AG10803 (cell line): ENCODE measurements around the gene GPX6.
"Not testable (repeated sequence)": the region's sequence is repeated elsewhere in the genome, so short reads cannot be mapped to it uniquely, and the experiment has no call there.

Experiments
- DNase-seq: peaks from one replicate; pipeline ENCODE4 v3.0.0; 2010; ENCODE audit warnings: low read depth
- H3K4me3 ChIP-seq: 2 replicates; pipeline ENCODE4 v1.5.1; 2011; ENCODE audit warnings: mild to moderate bottlenecking, low read length, control low read depth
- TF ChIP-seq, protein P1 (sequence below): conservative IDR thresholded peaks from 2 replicates; pipeline ENCODE4 v1.5.1; 2011; ENCODE audit warnings: mild to moderate bottlenecking, low read length, control low read depth, inconsistent platforms

GPX6 gene

DNA sequence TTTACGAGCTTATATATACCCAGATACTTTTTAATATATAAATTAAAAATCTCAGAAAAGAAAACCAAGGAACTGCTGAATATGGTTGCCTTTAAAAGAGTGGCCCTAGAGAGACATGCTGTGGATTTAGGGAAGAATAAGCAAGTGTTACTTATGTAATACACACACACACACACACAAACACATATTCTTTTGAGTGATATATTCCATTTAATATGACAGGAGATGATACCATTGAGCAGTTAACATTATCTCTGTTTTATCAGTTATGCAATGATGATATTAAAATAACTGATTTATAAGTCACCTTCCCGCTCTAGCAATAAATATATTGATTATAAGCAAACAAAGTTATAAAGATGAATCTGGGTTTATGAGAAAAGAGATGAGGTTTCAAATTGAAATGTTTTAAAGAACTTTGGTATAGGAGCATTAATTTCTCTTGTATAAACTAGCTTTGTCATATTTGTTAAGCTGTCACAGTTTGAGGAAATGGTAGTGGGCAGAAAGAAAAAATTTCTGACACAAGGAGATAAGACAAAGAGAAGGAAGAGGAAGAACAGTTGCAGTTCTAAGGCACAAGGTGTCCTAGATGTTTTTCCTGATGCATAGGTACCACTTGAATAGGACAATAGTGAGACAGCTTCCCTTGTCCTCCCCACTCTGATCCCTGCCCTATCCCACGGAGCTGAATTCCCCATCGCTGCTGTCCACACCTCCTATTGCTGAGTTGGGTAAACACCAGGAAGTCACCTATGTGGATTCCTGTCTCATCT lies 36.5 kb upstream of the GPX6 start:
- TF ChIP-seq, protein P1, sequence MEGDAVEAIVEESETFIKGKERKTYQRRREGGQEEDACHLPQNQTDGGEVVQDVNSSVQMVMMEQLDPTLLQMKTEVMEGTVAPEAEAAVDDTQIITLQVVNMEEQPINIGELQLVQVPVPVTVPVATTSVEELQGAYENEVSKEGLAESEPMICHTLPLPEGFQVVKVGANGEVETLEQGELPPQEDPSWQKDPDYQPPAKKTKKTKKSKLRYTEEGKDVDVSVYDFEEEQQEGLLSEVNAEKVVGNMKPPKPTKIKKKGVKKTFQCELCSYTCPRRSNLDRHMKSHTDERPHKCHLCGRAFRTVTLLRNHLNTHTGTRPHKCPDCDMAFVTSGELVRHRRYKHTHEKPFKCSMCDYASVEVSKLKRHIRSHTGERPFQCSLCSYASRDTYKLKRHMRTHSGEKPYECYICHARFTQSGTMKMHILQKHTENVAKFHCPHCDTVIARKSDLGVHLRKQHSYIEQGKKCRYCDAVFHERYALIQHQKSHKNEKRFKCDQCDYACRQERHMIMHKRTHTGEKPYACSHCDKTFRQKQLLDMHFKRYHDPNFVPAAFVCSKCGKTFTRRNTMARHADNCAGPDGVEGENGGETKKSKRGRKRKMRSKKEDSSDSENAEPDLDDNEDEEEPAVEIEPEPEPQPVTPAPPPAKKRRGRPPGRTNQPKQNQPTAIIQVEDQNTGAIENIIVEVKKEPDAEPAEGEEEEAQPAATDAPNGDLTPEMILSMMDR: no peak
- DNase-seq: no peak
- H3K4me3 ChIP-seq: no peak overlapping the region

DNA sequence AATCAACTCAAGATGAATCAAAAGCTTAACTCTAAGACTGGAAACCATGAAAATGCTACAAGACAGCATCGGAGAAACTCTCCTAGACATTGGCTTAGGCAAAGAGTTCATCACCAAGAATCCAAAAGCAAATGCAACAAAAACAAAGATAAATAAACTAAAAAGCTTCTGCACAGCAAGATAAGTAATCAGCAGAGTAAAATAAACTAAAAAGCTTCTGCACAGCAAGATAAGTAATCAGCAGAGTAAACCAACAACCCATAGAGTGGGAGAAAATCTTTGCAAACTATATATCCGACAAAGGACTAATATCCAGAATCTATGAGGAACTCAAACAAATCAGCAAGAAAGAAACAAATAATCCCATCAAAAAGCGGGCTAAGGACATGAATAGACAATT lies 31.4 kb upstream of the GPX6 start:
- H3K4me3 ChIP-seq, DNase-seq: not testable (repeated sequence)

DNA sequence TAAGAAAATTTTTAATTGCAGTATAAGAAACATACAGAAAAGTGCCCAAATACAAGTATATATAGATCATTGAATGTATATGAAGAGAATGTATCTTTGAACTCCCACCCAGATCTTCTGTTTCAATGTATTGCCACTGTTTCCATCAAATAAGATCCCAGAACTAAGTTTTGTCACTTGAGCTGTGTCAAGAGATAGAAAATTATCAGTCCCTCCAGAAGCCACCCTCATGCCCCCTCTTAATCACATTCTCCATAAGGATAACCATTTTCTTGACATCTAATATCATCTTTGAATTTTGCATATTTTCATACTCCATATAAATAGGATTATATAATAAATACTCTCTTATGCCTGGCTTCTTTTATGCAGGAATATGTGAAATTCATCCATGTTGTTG lies 30.4 kb upstream of the GPX6 start:
- TF ChIP-seq, protein P1: no peak
- no peak overlapping the region for H3K4me3 ChIP-seq
- no peak for DNase-seq

DNA sequence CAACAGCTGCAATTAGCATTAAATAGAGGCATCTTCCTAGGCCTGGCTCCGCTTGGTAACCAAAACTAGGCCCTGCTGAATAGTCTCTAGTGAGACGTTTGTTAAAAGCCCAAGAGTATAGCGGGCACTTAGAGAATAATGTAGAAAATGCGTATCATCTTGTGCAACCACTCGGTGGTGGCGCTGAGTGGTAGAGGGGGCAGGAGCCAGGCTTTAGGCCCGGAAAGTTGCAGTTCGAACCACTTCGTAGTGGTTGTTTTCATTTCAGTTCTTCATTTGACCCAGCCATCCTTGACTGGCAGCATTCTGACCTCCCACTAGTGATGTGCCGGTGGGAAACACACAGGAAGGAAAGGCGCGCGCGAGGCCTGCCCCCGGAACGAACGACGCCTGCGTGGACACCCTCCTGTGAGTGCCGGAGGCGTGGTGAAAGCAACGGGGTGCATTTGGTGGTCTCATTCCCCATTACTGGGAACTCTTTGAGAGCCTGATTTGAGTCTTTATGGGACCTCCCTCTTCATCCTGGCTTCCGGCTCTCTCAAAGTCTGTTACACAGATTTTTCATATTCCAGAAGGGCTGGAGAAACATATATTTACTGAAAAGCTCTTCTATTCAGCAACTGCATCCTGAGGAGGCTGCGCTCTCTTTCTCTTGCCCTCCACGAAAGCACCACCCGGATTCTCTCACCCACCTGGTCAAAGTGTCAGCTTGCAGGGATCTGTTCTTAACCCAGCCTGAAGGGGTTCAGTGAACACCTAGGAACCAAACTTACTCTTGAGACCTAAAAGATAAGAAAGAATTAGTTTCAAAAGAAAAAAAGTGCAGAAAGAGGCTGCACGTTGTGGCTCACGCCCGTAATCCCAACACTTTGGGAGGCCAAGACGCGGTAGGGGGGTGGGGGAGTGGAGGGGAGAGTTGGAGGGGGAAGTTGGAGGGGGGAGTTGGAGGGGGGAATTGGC lies 28.3 kb upstream of the GPX6 start:
- TF ChIP-seq, protein P1: no peak
- DNase-seq: no peak
- H3K4me3 ChIP-seq: peak overlapping the region; percentile 26

DNA sequence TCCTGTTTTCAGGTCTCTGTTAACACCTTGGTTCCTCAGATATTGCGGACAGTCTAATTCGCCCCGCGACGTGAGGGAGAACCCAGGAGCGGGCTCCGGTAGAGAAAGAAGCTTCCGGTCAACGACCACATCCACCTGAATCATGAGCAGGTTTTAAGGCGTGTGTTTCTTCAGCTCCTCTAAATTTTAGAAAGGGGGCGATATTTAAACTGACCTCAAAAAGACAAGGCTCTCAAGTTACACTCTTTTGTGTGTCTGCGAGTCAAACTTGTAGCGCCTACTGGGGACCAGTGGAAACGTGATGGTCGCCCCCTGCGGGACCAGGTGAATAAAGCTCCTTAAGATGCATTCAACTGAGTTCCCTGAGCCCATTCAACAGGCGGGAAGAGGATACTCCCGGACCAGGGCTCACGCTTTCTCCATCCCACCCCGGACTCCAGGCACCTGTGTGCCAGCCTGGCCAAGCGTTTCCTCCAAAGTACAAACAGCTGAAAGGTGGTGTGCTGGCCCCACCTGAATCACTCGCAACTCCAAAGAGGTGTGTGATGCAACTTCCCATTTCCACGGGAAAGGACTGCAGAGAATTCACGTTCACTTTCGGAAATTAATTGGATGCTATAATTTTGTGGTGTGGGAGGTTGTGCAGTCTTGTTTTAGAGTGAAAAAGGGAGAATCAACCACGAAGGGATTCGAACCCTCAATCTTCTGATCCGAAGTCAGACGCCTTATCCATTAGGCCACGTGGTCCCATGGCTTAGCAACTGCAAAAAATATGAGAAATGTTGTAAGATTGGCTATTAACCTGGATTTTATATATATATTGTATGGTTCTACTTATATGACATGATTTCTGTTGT lies 27.1 kb upstream of the GPX6 start:
- 0 out of 2 replicates have a peak overlapping the region, but pooled peaks have one; percentile 13 for H3K4me3 ChIP-seq
- DNase-seq: peak; percentile 82
- TF ChIP-seq, protein P1: peak; percentile 41

DNA sequence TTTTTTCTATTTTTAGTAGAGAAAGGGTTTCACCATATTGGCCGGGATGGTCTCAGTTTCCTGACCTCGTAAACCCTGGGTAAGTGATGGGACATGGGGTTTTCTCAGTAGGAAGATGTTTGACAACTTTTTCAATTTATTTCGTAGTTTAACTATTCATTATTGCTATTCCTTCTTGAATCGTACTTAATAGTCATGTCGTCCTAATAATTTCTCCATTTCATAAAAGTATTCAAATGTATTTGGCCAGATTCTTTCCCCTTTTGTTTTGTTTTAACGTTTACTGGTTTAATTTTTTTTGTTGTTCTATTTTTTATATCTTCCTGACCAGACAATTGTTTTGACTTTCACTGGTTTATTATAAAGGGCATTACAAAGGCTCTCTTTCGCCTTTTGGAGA lies 26.4 kb upstream of the GPX6 start:
- DNase-seq: no peak
- TF ChIP-seq, protein P1: no peak
- no peak overlapping the region for H3K4me3 ChIP-seq
